A549 treated with AZD9567 at 1 μM for 4 hours (cell line): Measurements from ENCODE around the gene PTGFRN. TPM values are rescaled to one million over a fixed set of nuclear protein-coding genes. Genes with fewer than 3 reads are reported as not detected.

Source experiments
- total RNA-seq: library from RNA; stranded (reverse); fragments of 200-300 nt; extraction: Qiagen RNA extraction; gene quantifications from 5 replicates; pipeline ENCODE4 v1.2.3, GENCODE V29; 2022; ENCODE audit not compliant: insufficient read depth

Gene PTGFRN
- 12.3 to 22.3 TPM (median 14.1 TPM) in 5 replicates for total RNA-seq

DNA sequence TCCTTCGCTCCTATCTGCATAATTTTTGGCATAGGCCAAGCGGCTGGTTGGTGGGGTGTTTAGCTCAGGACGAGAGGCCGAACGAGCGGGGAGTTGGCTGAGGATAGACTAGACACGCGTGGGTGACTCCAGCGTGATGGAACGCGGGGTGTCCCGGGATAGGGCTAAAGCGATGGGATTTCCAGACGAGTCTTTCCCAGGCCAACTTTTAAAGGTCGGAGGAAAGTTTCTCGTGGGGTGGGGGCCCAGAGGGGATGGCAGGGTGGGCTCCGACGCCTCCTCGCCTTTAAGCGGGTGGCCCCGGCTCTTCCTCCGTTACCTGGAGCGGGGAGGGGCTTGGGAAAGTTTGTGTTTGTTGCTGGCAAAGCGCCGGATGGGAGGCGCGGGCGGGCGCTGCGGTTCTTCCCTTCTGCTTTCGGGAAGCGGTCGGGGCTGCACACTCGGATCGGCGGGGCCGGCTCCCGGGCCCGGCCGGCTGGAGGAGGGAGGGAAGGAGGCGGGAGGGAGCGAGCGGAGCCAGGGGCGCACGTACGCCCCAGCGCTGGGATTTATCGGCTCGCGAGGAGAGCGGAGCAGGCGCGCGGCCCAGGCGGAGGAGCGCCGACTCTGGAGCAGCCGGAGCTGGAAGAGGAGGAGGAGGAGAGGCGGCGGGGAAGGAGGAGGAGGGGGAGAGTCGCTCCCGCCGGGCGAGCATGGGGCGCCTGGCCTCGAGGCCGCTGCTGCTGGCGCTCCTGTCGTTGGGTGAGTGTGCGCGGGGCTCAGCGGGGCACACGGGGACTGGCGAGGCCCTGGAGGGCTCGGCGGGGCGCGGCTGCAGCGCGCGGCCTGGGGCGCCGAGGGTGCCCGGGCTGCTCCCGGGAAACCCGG is at the start of gene PTGFRN:
PTGFRN (plus strand) TSS at position 405 of the 867 bp plus-strand sequence; CDS start at position 693, 288 bp downstream.

DNA sequence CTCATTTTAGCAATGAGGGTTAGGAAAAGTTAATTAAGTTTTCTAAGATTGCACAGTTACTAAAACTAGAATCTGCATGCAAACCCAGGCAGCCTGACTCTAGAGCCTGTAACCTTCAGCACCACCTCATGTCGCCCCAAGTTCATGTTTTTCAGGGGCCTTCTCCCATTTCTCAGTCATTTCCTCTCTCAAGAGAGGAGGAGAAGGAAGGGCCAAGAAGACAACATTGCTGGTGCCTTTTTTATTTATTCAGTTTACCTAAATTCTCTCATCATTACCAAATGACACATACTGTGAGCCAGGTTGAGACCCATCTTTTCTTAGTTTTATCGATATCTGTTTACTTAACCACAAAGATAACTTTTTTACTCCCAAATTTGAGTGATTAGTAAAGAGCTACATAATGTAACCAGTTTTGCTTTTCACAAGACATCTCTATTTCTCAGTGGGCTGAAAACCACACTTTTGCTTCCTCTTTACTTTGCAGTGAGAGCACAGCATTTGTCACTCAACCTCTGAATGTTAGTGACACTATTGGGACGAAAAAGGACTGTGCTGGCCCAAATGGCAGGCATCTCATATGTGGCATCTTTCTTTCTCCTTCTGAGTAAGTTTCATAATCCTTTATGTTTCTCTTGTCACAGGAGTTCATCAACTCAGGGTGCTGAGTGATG is 91.7 kb downstream of the PTGFRN start, which contains the start of gene CD101:
CD101 (plus strand) TSS at position 507 of the 674 bp plus-strand sequence; CDS start at position 565, 58 bp downstream.

Other genes with a start within 250 kb of the PTGFRN start
- 14.2 to 18.1 TPM (median 16.6 TPM) in 5 replicates for gene IGSF3, start 242.2 kb upstream of the PTGFRN start, total RNA-seq
- not detected in 5 replicates for gene CD2, start 155.5 kb upstream of the PTGFRN start, total RNA-seq
- 0.10 to 0.22 TPM (median 0.15 TPM) in 4 of 5 replicates, not detected in the other for gene CD101, start 91.8 kb downstream of the PTGFRN start, total RNA-seq
- 10.8 to 23.6 TPM (median 21.5 TPM) in 5 replicates for gene TTF2, start 150.4 kb downstream of the PTGFRN start, total RNA-seq
- gene TRIM45, start 211.8 kb downstream of the PTGFRN start, total RNA-seq: 0.92 to 1.5 TPM (median 1.3 TPM) in 5 replicates